IMR-90 (cell line): ENCODE results near the gene SRGAP2C. TPM values are rescaled to one million over a fixed set of nuclear protein-coding genes. Genes with fewer than 3 reads are reported as not detected.
"Not testable (repeated sequence)": the region's sequence is repeated elsewhere in the genome, so short reads cannot be mapped to it uniquely, and the experiment has no call there.

Source experiments
- ATAC-seq: fragments of 200-7000 bp; cut with Tn5 transposase; 2 replicates; pipeline ENCODE4 v1.9.1; 2020; ENCODE audit warnings: low read depth, mild to moderate bottlenecking, moderate library complexity
- BruUV-seq: library from RNA; stranded (reverse); fragments of 400-500 nt; replicated peaks from 2 replicates; lab custom pipeline; 2021; lab: Mats Ljungman, UMichigan
- CTCF ChIA-PET: fragments of 300-600 bp; formaldehyde crosslinking; extraction: SDS; loops from one replicate; lab custom pipeline; 2021; ENCODE audit warnings: antibody characterized with exemption; lab: Yijun Ruan, JAX
- POLR2A ChIA-PET: fragments of 300-600 bp; sonication (Branson Sonifier 250); formaldehyde crosslinking; loops from one replicate; lab custom pipeline; 2022; ENCODE audit warnings: antibody characterized with exemption; ENCODE audit not compliant: unreplicated experiment; lab: Charles Lee
- DNase-seq: peaks from one replicate; pipeline ENCODE4 v3.0.0; 2013
- H2AFZ ChIP-seq: replicated peaks from 2 replicates; pipeline ENCODE3; 2013; ENCODE audit warnings: low read length, mild to moderate bottlenecking; ENCODE audit not compliant: poor library complexity
- H2AK5ac ChIP-seq: 2 replicates; pipeline ENCODE4 v1.6.1; 2013; ENCODE audit warnings: low read depth, low read length, inconsistent platforms
- H2AK9ac ChIP-seq: replicated peaks from 2 replicates; pipeline ENCODE3; 2013; ENCODE audit warnings: mild to moderate bottlenecking, low read depth, low read length, moderate library complexity; ENCODE audit not compliant: poor library complexity
- H2BK120ac ChIP-seq: 2 replicates; pipeline ENCODE4 v1.6.1; 2013; ENCODE audit warnings: low read depth, low read length, inconsistent platforms
- H2BK15ac ChIP-seq: 3 replicates; pipeline ENCODE4 v1.6.1; 2013; ENCODE audit warnings: low read depth, low read length, inconsistent platforms
- H2BK20ac ChIP-seq: 2 replicates; pipeline ENCODE4 v1.6.1; 2013; ENCODE audit warnings: low read depth, mild to moderate bottlenecking, inconsistent platforms, low read length, moderate library complexity
- H2BK5ac ChIP-seq: 2 replicates; pipeline ENCODE4 v1.6.1; 2013; ENCODE audit warnings: mild to moderate bottlenecking, low read depth, low read length, inconsistent platforms; ENCODE audit not compliant: poor library complexity, severe bottlenecking
- H3K14ac ChIP-seq: replicated peaks from 2 replicates; pipeline ENCODE4 v1.6.1; 2013; ENCODE audit warnings: low read depth, low read length, inconsistent platforms
- H3K18ac ChIP-seq: 2 replicates; pipeline ENCODE4 v1.6.1; 2013; ENCODE audit warnings: low read depth, low read length, control low read depth
- H3K23ac ChIP-seq: 2 replicates; pipeline ENCODE4 v1.6.1; 2013; ENCODE audit warnings: low read depth, low read length, inconsistent platforms
- H3K27ac ChIP-seq: 2 replicates; pipeline ENCODE4 v1.5.1; 2013; ENCODE audit warnings: mild to moderate bottlenecking, control low read depth, low read length; ENCODE audit not compliant: insufficient read depth
- H3K27me3 ChIP-seq: 2 replicates; pipeline ENCODE4 v1.6.1; 2013; ENCODE audit warnings: low read length; ENCODE audit not compliant: control insufficient read depth, insufficient read depth
- H3K36me3 ChIP-seq: 2 replicates; pipeline ENCODE4 v1.6.1; 2013; ENCODE audit warnings: low read length, mixed read lengths; ENCODE audit not compliant: control insufficient read depth, insufficient read depth
- H3K4ac ChIP-seq: 2 replicates; pipeline ENCODE4 v1.6.1; 2013; ENCODE audit warnings: low read depth, low read length, inconsistent platforms
- H3K4me1 ChIP-seq: 2 replicates; pipeline ENCODE4 v1.6.1; 2013; ENCODE audit warnings: low read length, mixed read lengths; ENCODE audit not compliant: control insufficient read depth, insufficient read depth
- H3K4me2 ChIP-seq: 2 replicates; pipeline ENCODE4 v1.6.1; 2013; ENCODE audit warnings: low read depth, mild to moderate bottlenecking, control low read depth, low read length, moderate library complexity
- H3K4me3 ChIP-seq: 2 replicates; pipeline ENCODE4 v1.5.1; 2013; ENCODE audit warnings: low read depth, mild to moderate bottlenecking, control low read depth, low read length, moderate library complexity; ENCODE audit not compliant: insufficient read depth
- H3K56ac ChIP-seq: 2 replicates; pipeline ENCODE4 v1.6.1; 2013; ENCODE audit warnings: low read length, inconsistent platforms; ENCODE audit not compliant: insufficient read depth; ENCODE audit errors: extremely low read depth
- H3K79me1 ChIP-seq, 2 experiments: 2 replicates each; pipeline ENCODE4 v1.6.1; 2013; ENCODE audit warnings: low read length in 2 of 2, inconsistent platforms in 1 of 2, low read depth in 1 of 2
- H3K9ac ChIP-seq: 2 replicates; pipeline ENCODE4 v1.6.1; 2013; ENCODE audit warnings: low read depth, low read length, control low read depth
- H3K9me1 ChIP-seq: 2 replicates; pipeline ENCODE4 v1.6.1; 2013; ENCODE audit warnings: low read length, inconsistent platforms; ENCODE audit not compliant: insufficient read depth
- H3K9me3 ChIP-seq: 2 replicates; pipeline ENCODE4 v1.6.1; 2013; ENCODE audit warnings: low read length; ENCODE audit not compliant: control insufficient read depth, insufficient read depth
- H4K20me1 ChIP-seq: 2 replicates; pipeline ENCODE4 v1.6.1; 2013; ENCODE audit warnings: low read length, inconsistent platforms; ENCODE audit not compliant: insufficient read depth
- H4K5ac ChIP-seq: 2 replicates; pipeline ENCODE4 v1.6.1; 2013; ENCODE audit warnings: mild to moderate bottlenecking, low read depth, low read length, control low read depth
- H4K8ac ChIP-seq, 2 experiments: 2 replicates each; pipeline ENCODE4 v1.6.1; 2013; ENCODE audit warnings: low read depth in 2 of 2, low read length in 2 of 2, control low read depth in 1 of 2, inconsistent platforms in 1 of 2
- H4K91ac ChIP-seq: 2 replicates; pipeline ENCODE4 v1.6.1; 2013; ENCODE audit warnings: low read depth, low read length, inconsistent platforms; ENCODE audit not compliant: insufficient read depth
- WGBS, 2 experiments: methylation state at CpG; one replicate each; pipeline versions ENCODE4 v1.1.5 to v1.1.7; 2013; ENCODE audit warnings: missing lambda C conversion rate in 2 of 2; ENCODE audit not compliant: insufficient read length in 1 of 2; ENCODE audit errors: extremely low coverage in 2 of 2; 5-methylcytosine and 5-hydroxymethylcytosine counted together
- dilution Hi-C: fragments of 300-500 bp; cut with HindIII; formaldehyde crosslinking; loops from one replicate; pipeline ENCODE4 v1.14.3; 2018; ENCODE audit warnings: low sequenced_read_pairs; ENCODE audit not compliant: unreplicated experiment
- in situ Hi-C: fragments of 300-500 bp; cut with MboI; formaldehyde crosslinking; loops from 3 replicates; pipeline ENCODE4 v1.14.3; 2019; ENCODE audit warnings: low sequenced_read_pairs, inconsistent platforms, mixed read lengths
- intact Hi-C: fragments of 100-400 bp; cut with micrococcal nuclease; formaldehyde crosslinking; loops from 2 replicates; pipeline ENCODE4 v1.10.0; 2022
- polyA plus RNA-seq, 3 experiments: library from polyadenylated mRNA; depleted of rRNA; stranded (reverse); fragments of >200 nt; gene quantifications; 2 replicates each; pipeline ENCODE4 v1.2.3, GENCODE V29; 2012; ENCODE audit warnings: low replicate concordance in 1 of 3
- total RNA-seq: library from RNA; depleted of rRNA; stranded (reverse); fragments of >200 nt; gene quantifications from 2 replicates; pipeline ENCODE4 v1.2.3, GENCODE V29; 2012

SRGAP2C gene
- total and polyA plus RNA-seq, 2 of the 4 experiments (the other 2 are of a cell fraction) = 5.6 to 12.7 TPM

DNA sequence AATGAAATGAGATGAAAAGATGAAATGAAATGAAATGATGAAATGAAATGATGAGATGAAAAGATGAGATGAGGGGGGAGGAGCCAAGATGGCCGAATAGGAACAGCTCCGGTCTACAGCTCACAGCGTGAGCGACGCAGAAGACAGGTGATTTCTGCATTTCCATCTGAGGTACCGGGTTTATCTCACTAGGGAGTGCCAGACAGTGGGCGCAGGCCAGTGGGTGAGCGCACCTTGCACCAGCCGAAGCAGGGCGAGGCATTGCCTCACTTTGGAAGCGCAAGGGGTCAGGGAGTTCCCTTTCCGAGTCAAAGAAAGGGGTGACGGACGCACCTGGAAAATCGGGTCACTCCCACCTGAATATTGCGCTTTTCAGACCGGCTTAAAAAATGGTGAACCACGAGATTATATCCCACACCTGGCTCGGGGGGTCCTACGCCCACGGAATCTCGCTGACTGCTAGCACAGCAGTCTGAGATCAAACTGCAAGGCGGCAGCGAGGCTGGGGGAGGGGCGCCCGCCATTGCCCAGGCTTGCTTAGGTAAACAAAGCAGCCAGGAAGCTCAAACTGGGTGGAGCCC lies 216.7 kb downstream of the SRGAP2C start:
- H2BK5ac ChIP-seq, H4K8ac ChIP-seq, H4K20me1 ChIP-seq, H3K18ac ChIP-seq, CTCF ChIA-PET, H3K79me1 ChIP-seq, H2BK15ac ChIP-seq, H3K36me3 ChIP-seq, H2BK20ac ChIP-seq, H3K23ac ChIP-seq, intact Hi-C loops, H2AFZ ChIP-seq, H3K9me3 ChIP-seq, H4K5ac ChIP-seq, H3K27ac ChIP-seq, H2AK5ac ChIP-seq, H2AK9ac ChIP-seq, H3K14ac ChIP-seq, H3K4me1 ChIP-seq, H3K27me3 ChIP-seq, H3K9me1 ChIP-seq, H3K9ac ChIP-seq, H3K56ac ChIP-seq, dilution Hi-C loops, POLR2A ChIA-PET, BruUV-seq, ATAC-seq, DNase-seq, H3K4ac ChIP-seq, H3K4me2 ChIP-seq, H3K4me3 ChIP-seq, in situ Hi-C loops, H4K91ac ChIP-seq, H2BK120ac ChIP-seq: not testable (repeated sequence)
- WGBS, 2 experiments = 90% methylated on average over 6 of the region's 26 CpGs; no CpG with 5 or more reads in 1 of the 2 experiments

DNA sequence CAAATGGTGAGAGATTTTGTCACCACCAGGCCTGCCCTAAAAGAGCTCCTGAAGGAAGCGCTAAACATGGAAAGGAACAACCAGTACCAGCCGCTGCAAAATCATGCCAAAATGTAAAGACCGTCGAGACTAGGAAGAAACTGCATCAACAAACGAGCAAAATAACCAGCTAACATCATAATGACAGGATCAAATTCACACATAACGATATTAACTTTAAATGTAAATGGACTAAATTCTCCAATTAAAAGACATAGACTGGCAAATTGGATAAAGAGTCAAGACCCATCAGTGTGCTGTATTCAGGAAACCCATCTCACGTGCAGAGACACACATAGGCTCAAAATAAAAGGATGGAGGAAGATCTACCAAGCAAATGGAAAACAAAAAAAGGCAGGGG lies 218.5 kb downstream of the SRGAP2C start:
- H2BK120ac ChIP-seq, DNase-seq, H3K9me3 ChIP-seq, intact Hi-C loops, ATAC-seq, H3K4me2 ChIP-seq, H3K4ac ChIP-seq, in situ Hi-C loops, CTCF ChIA-PET, H2AK9ac ChIP-seq, H2BK5ac ChIP-seq, H2BK20ac ChIP-seq, H4K91ac ChIP-seq, H3K9ac ChIP-seq, H3K56ac ChIP-seq, H3K4me3 ChIP-seq, H3K79me1 ChIP-seq, H4K20me1 ChIP-seq, H3K4me1 ChIP-seq, H3K14ac ChIP-seq, dilution Hi-C loops, H3K9me1 ChIP-seq, H4K5ac ChIP-seq, H3K36me3 ChIP-seq, H4K8ac ChIP-seq, H2AFZ ChIP-seq, H3K23ac ChIP-seq, POLR2A ChIA-PET, H2AK5ac ChIP-seq, BruUV-seq, H3K18ac ChIP-seq, H3K27ac ChIP-seq, H2BK15ac ChIP-seq, H3K27me3 ChIP-seq: not testable (repeated sequence)
- no CpG with 5 or more reads among the region's 7 CpGs for WGBS, 2 experiments
